Measurements from ENCODE around the gene MTCL1. TPM values are rescaled to one million over a fixed set of nuclear protein-coding genes. Genes with fewer than 3 reads are reported as not detected.

MTCL1 gene
- total RNA-seq, 1 donor from 2014 or later: 0.42 TPM

- intact Hi-C loops (cut with micrococcal nuclease): no loop called here
Observed at GRCh38 chr18:8788503-8789429, 83.4 kb downstream of the MTCL1 start.

GRCh38 chr18:8791171-8791651 lies 85.9 kb downstream of the MTCL1 start:
- intact Hi-C loops (cut with micrococcal nuclease): no loop called here

DNA sequence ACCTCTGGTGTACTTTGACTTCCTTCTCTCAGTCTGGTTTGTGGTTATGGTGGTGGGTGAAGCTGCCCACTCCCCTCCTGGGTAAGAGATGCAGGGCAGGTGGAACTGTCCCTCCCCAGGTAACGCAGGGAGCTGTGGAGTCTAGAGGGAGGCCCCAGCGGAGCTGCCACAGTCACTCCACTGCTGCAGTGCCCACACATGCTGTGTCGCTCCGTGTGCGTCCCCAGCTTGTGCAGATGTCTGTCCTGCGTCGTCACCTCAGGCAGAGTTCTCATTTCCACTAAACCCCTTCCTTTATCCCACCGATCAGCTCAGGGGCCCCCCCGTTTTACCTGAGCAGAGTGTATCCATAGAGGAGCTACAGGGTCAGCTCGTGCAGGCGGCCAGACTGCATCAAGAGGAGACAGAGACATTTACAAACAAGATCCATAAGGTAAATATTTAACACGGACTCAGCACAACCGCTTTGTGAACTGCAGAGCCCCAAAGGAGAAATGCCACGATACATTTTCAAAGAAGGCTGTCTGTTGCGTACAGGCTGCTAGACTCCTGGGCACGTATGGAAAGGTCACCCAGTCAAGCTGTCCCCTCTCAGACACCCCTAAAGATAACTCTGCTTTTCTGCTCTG lies 87.4 kb downstream of the MTCL1 start:
- intact Hi-C loops (cut with micrococcal nuclease): no loop called here

GRCh38 chr18:8793445-8794155 lies 88.2 kb downstream of the MTCL1 start:
- intact Hi-C loops (cut with micrococcal nuclease): no loop called here

DNA sequence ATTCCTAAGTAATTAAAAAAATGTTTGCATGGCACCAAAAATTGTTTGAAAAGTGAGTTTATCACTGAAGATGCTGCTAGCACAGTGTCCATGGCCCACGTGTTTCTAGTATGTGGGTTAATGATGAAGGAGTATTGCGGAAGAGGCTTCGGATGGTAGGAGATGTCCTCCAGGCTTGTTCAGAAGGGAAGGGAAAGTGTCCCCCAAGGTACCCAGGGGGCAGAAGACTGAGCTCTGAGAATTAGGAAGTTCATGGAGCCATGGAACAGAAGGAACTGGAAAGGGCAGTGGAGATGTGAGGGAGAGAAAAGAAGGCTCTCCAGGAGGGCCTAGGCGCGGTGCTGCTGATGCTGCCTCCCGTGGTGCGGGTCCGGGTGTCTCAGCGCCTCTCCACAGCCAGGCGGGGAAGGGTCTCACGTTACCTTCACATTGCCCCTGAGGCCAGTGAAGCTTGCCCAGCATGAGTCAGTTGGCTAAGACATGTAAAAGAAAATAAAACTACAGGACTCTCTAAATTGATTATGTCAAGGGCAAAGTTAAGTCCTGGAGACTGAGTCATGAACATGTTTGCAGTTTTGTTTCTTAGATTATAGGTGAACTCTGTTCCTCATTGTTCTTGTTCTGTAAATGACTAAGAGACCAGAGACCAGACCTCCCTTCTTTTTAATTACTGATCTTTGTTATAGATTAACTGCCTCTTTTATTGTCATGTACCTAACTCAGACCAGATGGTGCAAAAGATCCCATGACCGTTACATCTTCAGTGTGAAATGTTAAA lies 89.0 kb downstream of the MTCL1 start:
- intact Hi-C loops (cut with micrococcal nuclease): no loop called here

DNA sequence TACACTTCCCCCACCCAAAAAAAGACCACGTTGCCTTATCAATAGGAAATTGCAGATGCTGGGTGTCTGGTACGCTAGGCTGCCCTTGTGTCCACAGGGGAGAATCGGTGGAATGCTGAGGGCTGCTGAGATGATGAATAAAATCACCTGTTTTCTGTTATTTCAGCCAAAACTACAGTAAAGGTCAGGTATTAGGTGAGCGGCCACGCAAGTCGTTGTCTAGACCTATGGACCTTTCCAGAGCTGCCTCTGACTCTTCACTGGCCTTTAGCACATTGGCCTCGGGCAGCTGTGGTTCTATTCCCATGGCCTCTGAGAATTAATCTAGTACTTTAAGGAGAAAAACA lies 89.6 kb downstream of the MTCL1 start:
- intact Hi-C loops (cut with micrococcal nuclease): no loop called here

DNA sequence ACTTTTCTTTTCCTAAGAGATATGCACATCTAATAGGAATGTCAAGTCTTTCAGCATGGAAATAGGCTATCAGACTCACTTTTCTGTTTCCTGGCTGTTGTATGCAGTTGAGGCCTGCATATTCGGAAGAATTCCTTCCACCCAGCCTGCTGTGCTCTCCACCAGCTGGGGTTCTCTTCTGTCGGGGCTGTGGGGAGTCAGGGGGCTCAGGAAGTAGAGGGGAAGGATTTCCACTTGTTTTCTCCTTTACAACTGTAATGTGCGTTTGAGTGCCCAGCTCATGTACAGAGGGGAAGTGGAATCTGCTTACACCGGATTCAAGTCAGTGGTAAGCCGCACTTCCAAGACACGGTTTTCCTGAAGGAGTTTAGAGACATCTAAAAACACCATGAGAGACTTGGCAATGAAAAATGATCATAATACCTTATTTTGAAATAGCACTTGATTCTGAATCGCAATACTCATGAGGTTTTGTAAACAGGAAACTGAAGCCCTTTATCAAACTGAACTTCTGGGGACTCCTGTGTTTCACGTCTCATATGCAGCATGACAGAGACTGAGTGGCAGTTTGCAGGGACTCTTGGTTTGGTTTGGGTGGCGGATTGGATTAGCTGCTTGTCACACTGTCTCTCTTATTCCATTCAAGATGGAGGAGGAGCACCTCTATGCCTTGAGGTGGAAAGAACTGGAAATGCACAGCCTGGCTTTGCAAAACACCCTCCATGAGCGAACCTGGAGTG lies 90.4 kb downstream of the MTCL1 start:
- intact Hi-C loops (cut with micrococcal nuclease): no loop called here

GRCh38 chr18:8797206-8797605 lies 91.8 kb downstream of the MTCL1 start:
- intact Hi-C loops (cut with micrococcal nuclease): no loop called here

GRCh38 chr18:8799001-8799400 lies 93.6 kb downstream of the MTCL1 start:
- intact Hi-C loops (cut with micrococcal nuclease): no loop called here

DNA sequence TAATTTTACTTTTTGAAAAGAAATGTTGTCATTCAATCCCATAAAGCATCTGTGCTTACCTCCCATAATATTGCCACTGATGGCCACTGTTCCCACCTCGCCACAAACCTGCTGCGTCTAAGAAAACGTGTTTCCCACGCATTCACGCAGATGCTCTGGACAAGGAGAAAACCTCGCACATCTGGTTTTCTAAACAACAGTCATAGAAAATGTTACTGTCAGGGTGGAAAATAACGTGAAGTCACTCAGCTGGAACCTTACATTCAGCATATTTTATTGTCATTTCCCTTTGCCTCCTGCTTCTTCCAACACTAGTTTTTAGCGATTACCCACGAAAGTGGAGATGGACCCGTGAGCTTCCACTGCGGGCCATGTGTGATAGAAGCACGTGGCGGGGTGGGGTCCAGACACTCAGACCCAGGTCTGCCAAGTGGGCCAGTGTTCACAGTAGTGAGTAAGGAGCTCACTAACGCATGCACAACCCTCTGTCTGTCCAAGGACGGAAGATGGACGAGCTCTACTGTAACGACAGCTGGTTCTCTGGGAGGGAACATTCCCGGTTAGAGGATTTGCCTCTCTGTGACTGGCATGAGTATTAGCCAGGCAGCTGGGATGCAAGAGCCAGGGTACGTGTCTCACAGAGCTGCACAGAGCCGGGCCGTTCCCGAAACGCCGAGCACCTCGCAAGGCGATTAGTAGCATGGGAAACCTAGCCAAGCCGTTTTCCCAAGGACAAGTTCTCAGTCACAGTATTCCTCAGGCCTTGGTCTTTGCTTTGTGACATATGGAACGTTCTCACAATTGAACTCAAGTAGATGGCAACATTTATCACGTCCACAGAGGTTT lies 94.5 kb downstream of the MTCL1 start:
- intact Hi-C loops (cut with micrococcal nuclease): no loop called here

- intact Hi-C loops (cut with micrococcal nuclease): no loop called here
Observed at GRCh38 chr18:8800445-8800844, 95.1 kb downstream of the MTCL1 start.

- intact Hi-C loops (cut with micrococcal nuclease): no loop called here
Observed at GRCh38 chr18:8800876-8801262, 95.5 kb downstream of the MTCL1 start.

DNA sequence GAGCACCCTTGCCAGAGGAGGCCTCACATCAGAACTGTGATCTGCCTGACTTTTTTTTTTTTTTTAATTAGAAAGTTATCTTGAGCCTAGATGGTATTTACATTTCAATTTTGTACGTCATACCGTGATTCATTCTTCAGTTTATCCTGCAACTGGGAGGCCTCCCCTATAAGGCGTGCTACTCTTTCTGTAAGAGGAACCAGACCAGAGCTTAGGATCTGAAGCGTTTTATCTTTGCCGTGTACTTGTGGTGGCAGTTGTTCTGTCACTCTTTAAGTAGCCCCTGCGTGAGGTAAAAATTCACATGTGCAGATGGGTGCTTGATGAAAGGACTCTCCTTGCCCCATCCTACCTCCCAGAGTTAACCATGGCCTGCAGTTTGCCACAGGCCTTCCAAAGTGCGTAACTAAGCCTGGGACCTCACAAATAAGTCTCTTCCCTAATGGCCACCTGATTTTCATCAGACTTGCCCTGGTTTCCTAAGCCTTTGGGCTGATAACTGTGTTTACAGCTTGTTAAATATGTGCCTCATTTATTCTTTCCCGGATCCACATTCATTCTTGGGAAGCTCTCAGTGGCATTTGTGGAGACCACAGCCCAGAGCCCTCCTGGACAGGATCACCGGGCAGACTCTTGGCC lies 96.0 kb downstream of the MTCL1 start:
- intact Hi-C loops (cut with micrococcal nuclease): no loop called here

GRCh38 chr18:8802017-8802672 lies 96.8 kb downstream of the MTCL1 start:
- intact Hi-C loops (cut with micrococcal nuclease): no loop called here

- intact Hi-C loops (cut with micrococcal nuclease): no loop called here
Observed at GRCh38 chr18:8803063-8803795, 97.9 kb downstream of the MTCL1 start.

- intact Hi-C loops (cut with micrococcal nuclease): no loop called here
Observed at GRCh38 chr18:8803957-8804356, 98.6 kb downstream of the MTCL1 start.

DNA sequence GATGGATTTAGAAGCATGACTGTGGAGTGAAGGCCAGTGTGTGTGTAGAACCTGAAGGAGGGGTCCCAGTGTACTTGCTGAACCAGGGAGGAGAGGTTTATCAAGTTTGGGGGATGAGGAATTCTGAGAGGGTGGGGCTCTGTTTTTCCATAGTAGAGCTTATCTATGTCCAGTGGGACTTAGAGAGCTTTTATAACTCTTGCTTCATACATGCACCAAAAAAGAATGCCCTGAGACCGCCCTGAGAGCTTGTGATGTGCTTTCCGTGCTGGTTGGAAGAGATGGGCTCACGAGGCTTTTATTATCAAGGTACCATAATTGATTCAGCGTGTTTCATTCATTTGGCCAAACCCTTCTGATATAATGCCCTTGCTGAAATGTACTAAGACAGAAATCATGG lies 100.2 kb downstream of the MTCL1 start:
- intact Hi-C loops (cut with micrococcal nuclease): no loop called here

All from T-helper 1 cell treated with Interleukin-12 subunit alpha and Interleukin-12 subunit beta and Interleukin-4 antibody, amounts not matched to agents 30 ng/mL and 1 ng/mL, for 36 hours (primary cell).